K562 (cell line): ENCODE data around the gene AGFG2. TPM values are rescaled to one million over a fixed set of nuclear protein-coding genes. Genes with fewer than 3 reads are reported as not detected.

Source experiments
- ARNT ChIP-seq, 2 experiments: fragments of 450-650 bp; IDR thresholded peaks; 2 replicates each; pipeline ENCODE4 v1.6.1; 2016; ENCODE audit warnings: mild to moderate bottlenecking in 1 of 2
- CHD7 ChIP-seq: fragments of 200-600 bp; sonication (generic); IDR thresholded peaks from one replicate; pipeline ENCODE4 v1.6.1; 2012; ENCODE audit warnings: mild to moderate bottlenecking, low read depth, low read length, inconsistent platforms
- FOXJ2 ChIP-seq: fragments of 200-800 bp; sonication (Bioruptor generic); IDR thresholded peaks from 2 replicates; pipeline ENCODE4 v1.6.1; 2016; ENCODE audit warnings: missing genetic modification characterization, missing compliant biosample characterization
- FUS ChIP-seq: fragments of 200-400 bp; formaldehyde crosslinking; optimal IDR thresholded peaks from 2 replicates; pipeline ENCODE3; 2017; ENCODE audit warnings: low read depth, low read length
- IFI16 ChIP-seq: fragments of 250-450 bp; sonication (Bioruptor Pico); IDR thresholded peaks from 2 replicates; pipeline ENCODE4 v2.1.2; 2022; ENCODE audit warnings: mild to moderate bottlenecking, inconsistent platforms
- MTA3 ChIP-seq: fragments of 450-650 bp; formaldehyde crosslinking; IDR thresholded peaks from 2 replicates; pipeline ENCODE4 v1.6.1; 2017; ENCODE audit warnings: mild to moderate bottlenecking, borderline replicate concordance
- TEAD4 ChIP-seq, 2 experiments: sonication (generic) in 1 of 2; formaldehyde crosslinking in 1 of 2; IDR thresholded peaks; 2 replicates each; pipeline versions ENCODE4 v1.6.1 to v1.8.0; 2012 to 2022; ENCODE audit warnings: borderline replicate concordance in 1 of 2, inconsistent platforms in 1 of 2, low read length in 1 of 2, mild to moderate bottlenecking in 1 of 2, missing genetic modification reagents in 1 of 2
- TFAM ChIP-seq: fragments of 250-450 bp; sonication (Bioruptor Pico); conservative IDR thresholded peaks from 2 replicates; pipeline ENCODE4 v1.5.0; 2021; ENCODE audit warnings: mild to moderate bottlenecking, moderate library complexity
- ZNF668 ChIP-seq: fragments of 250-450 bp; sonication (Bioruptor Pico); IDR thresholded peaks from 2 replicates; pipeline ENCODE4 v1.8.0; 2022; ENCODE audit warnings: mild to moderate bottlenecking, inconsistent platforms
- ZNF778 ChIP-seq: fragments of 450-650 bp; formaldehyde crosslinking; IDR thresholded peaks from 2 replicates; pipeline ENCODE4 v1.4.0; 2020; ENCODE audit warnings: mild to moderate bottlenecking, moderate library complexity
- ZNF780A ChIP-seq: fragments of 250-450 bp; sonication (Bioruptor Pico); IDR thresholded peaks from 2 replicates; pipeline ENCODE4 v1.5.0; 2021; ENCODE audit warnings: mild to moderate bottlenecking
- ZZZ3 ChIP-seq: fragments of 450-650 bp; IDR thresholded peaks from 2 replicates; pipeline ENCODE4 v1.6.1; 2016; ENCODE audit warnings: antibody characterized with exemption, mild to moderate bottlenecking, moderate library complexity
- polyA plus RNA-seq, 8 experiments: library from polyadenylated mRNA; depleted of rRNA in 4 of 8; stranded (reverse) in 5 of 8; unstranded in 3 of 8; fragments of >200 nt; fragmentation: Nextera tagmentation in 2 of 8; fragmentation: Illumina TruSeq in 1 of 8; extraction: Ambion mirVana in 2 of 8; extraction: Trizol in 1 of 8; gene quantifications; 2 replicates each; pipeline versions ENCODE4 v1.2.1 to v1.2.3, GENCODE V29; 2011 to 2014; ENCODE audit warnings: inconsistent platforms in 1 of 8, missing spikeins in 1 of 8
- total RNA-seq, 7 experiments: library from RNA; depleted of rRNA in 6 of 7; stranded (reverse); fragments of >200 nt in 6 of 7; fragmentation: Illumina TruSeq in 2 of 7; extraction: Trizol in 2 of 7; gene quantifications; 2 replicates each; pipeline versions ENCODE4 v1.2.1 to v1.2.3, GENCODE V29; 2011 to 2021; ENCODE audit warnings: low replicate concordance in 1 of 7

The AGFG2 gene
- total and polyA plus RNA-seq, 9 of the 15 experiments (the other 6 are each of a cell fraction or from before 2014, with no cell fraction given): 0.31 to 23.1 (median 6.5) TPM

- no peak for TF ChIP-seq CHD7
- no peak for TF ChIP-seq ZNF780A (CRISPR knock-in tag)
- no peak for TF ChIP-seq ZZZ3
- no peak for TF ChIP-seq TFAM (CRISPR knock-in tag)
- TF ChIP-seq TEAD4 (IDR thresholded peaks at IDR 0.05; ENCODE audit: low read length): no peak
- TF ChIP-seq TEAD4 (CRISPR knock-in tag; IDR thresholded peaks at IDR 0.05; ENCODE audit: borderline replicate concordance): no peak
- no peak for TF ChIP-seq IFI16 (CRISPR knock-in tag)
- TF ChIP-seq ZNF778: no peak
- TF ChIP-seq ARNT (IDR thresholded peaks at IDR 0.05): no peak
- TF ChIP-seq FUS: no peak
- TF ChIP-seq MTA3: no peak
- no peak for TF ChIP-seq ZNF668 (CRISPR knock-in tag)
- TF ChIP-seq FOXJ2: no peak
Measured at GRCh38 chr7:100590077-100590737, 51.2 kb downstream of the AGFG2 start (continued).
